Fibroblast of peridontal ligament (primary cell): Measurements from ENCODE around the gene CCDC27.

Source experiments
- DNase-seq: peaks from one replicate; pipeline ENCODE4 v3.0.0-alpha.2; 2010; ENCODE audit errors: extremely low read depth

Gene CCDC27

GRCh38 chr1:3753656-3754454 is 1.6 kb downstream of the CCDC27 start:
- DNase-seq, result no peak

- no peak for DNase-seq
These were observed 4.1 kb downstream of the CCDC27 start for GRCh38 chr1:3756394-3756793.

- DNase-seq, result no peak
These were observed 6.9 kb downstream of the CCDC27 start for GRCh38 chr1:3759164-3759563.

- no peak for DNase-seq
These were observed 7.5 kb downstream of the CCDC27 start for GRCh38 chr1:3759796-3760195.

- DNase-seq, result no peak
These were observed 9.2 kb downstream of the CCDC27 start for GRCh38 chr1:3761296-3762010.

- no peak for DNase-seq
These were observed 10.1 kb downstream of the CCDC27 start for GRCh38 chr1:3762151-3762872.

GRCh38 chr1:3762873-3763228 is 10.6 kb downstream of the CCDC27 start:
- DNase-seq, result no peak

GRCh38 chr1:3763351-3764125 is 11.3 kb downstream of the CCDC27 start:
- DNase-seq, result no peak

GRCh38 chr1:3767328-3767925 is 15.2 kb downstream of the CCDC27 start:
- DNase-seq, result no peak

- DNase-seq, result no peak
These were observed 16.7 kb downstream of the CCDC27 start for GRCh38 chr1:3768811-3769390.

- DNase-seq, result no peak
These were observed 18.0 kb downstream of the CCDC27 start for GRCh38 chr1:3770047-3770765.

- DNase-seq, result no peak
These were observed 19.1 kb downstream of the CCDC27 start for GRCh38 chr1:3771108-3772026.

GRCh38 chr1:3772027-3772714 is 19.9 kb downstream of the CCDC27 start:
- peak; percentile 46 for DNase-seq

- DNase-seq, result no peak
These were observed 20.7 kb downstream of the CCDC27 start, which contains the start of gene SMIM1 for GRCh38 chr1:3772715-3773571. TSS of gene SMIM1 (plus strand) at chr1:3772749. CDS start at chr1:3775374, 2,625 bp downstream.

GRCh38 chr1:3773572-3774275 is 21.5 kb downstream of the CCDC27 start:
- no peak for DNase-seq

GRCh38 chr1:3774276-3774945 is 22.2 kb downstream of the CCDC27 start:
- no peak for DNase-seq
